Measurements from ENCODE around the gene GCK.

The GCK gene

GRCh38 chr7:44224974-44225565 lies 35.8 kb upstream of the GCK start:
- no peaks in the 10 kb centered on the region for H3K4me1 ChIP-seq (ENCODE audit: control insufficient read depth, low read depth, low read length)
- no peaks in the 10 kb centered on the region for H3K79me1 ChIP-seq (ENCODE audit: low read length)
- H3K4me2 ChIP-seq (ENCODE audit: low read length), result no peak overlapping the region
- H3K56ac ChIP-seq (ENCODE audit: low read length), result no peak overlapping the region
- no peak overlapping the region for H4K5ac ChIP-seq (ENCODE audit: low read length)
- WGBS (ENCODE audit: extremely low coverage, insufficient coverage, low lambda C conversion rate), result no CpG with 5 or more reads among the region's 10 CpGs
- no peak overlapping the region for H3K9ac ChIP-seq (ENCODE audit: low read length)
- H2BK5ac ChIP-seq (ENCODE audit: low read length), result no peak overlapping the region
- H3K36me3 ChIP-seq (ENCODE audit: control insufficient read depth, insufficient read depth, low read length), result no peaks in the 10 kb centered on the region
- no peak for DNase-seq
- no peak overlapping the region for H3K23ac ChIP-seq (ENCODE audit: low read length)
- H2AK5ac ChIP-seq (ENCODE audit: low read length), result no peak overlapping the region
- no peak overlapping the region for H3K27ac ChIP-seq (ENCODE audit: low read depth, low read length)
- no peak overlapping the region for H3K18ac ChIP-seq (ENCODE audit: low read length)
- no peak overlapping the region for H2BK120ac ChIP-seq (ENCODE audit: low read depth, low read length)
- no peaks in the 10 kb centered on the region for H3K79me2 ChIP-seq (ENCODE audit: control insufficient read depth, insufficient read depth, low read length)
- no peak overlapping the region for H4K8ac ChIP-seq (ENCODE audit: low read depth, low read length)
- no peak overlapping the region for H2BK15ac ChIP-seq (replicated peaks; ENCODE audit: low read depth)
- H3K4ac ChIP-seq (ENCODE audit: low read depth, low read length), result no peak overlapping the region
- no peak overlapping the region for H3K4me3 ChIP-seq (ENCODE audit: low read length)
- no peaks in the 10 kb centered on the region for H3K27me3 ChIP-seq (ENCODE audit: insufficient read depth, low read length, poor library complexity)

- no peak overlapping the region for H2BK120ac ChIP-seq (ENCODE audit: low read depth, low read length)
- no peaks in the 10 kb centered on the region for H3K79me2 ChIP-seq (ENCODE audit: control insufficient read depth, insufficient read depth, low read length)
- H3K56ac ChIP-seq (ENCODE audit: low read length), result no peak overlapping the region
- H3K18ac ChIP-seq (ENCODE audit: low read length), result no peak overlapping the region
- 100% methylated on average over 1 of the region's 18 CpGs for WGBS (ENCODE audit: extremely low coverage, insufficient coverage, low lambda C conversion rate)
- no peaks in the 10 kb centered on the region for H3K4me1 ChIP-seq (ENCODE audit: control insufficient read depth, low read depth, low read length)
- no peak overlapping the region for H3K27ac ChIP-seq (ENCODE audit: low read depth, low read length)
- no peaks in the 10 kb centered on the region for H3K79me1 ChIP-seq (ENCODE audit: low read length)
- H3K4ac ChIP-seq (ENCODE audit: low read depth, low read length), result no peak overlapping the region
- H2BK15ac ChIP-seq (replicated peaks; ENCODE audit: low read depth), result no peak overlapping the region
- H3K4me3 ChIP-seq (ENCODE audit: low read length), result no peak overlapping the region
- H2BK5ac ChIP-seq (ENCODE audit: low read length), result no peak overlapping the region
- H2AK5ac ChIP-seq (ENCODE audit: low read length), result no peak overlapping the region
- no peaks in the 10 kb centered on the region for H3K27me3 ChIP-seq (ENCODE audit: insufficient read depth, low read length, poor library complexity)
- DNase-seq, result no peak
- H4K8ac ChIP-seq (ENCODE audit: low read depth, low read length), result no peak overlapping the region
- H4K5ac ChIP-seq (ENCODE audit: low read length), result no peak overlapping the region
- H3K4me2 ChIP-seq (ENCODE audit: low read length), result no peak overlapping the region
- no peak overlapping the region for H3K23ac ChIP-seq (ENCODE audit: low read length)
- H3K9ac ChIP-seq (ENCODE audit: low read length), result no peak overlapping the region
- H3K36me3 ChIP-seq (ENCODE audit: control insufficient read depth, insufficient read depth, low read length), result no peaks in the 10 kb centered on the region
These were observed 35.1 kb upstream of the GCK start for GRCh38 chr7:44224080-44224973.

DNA sequence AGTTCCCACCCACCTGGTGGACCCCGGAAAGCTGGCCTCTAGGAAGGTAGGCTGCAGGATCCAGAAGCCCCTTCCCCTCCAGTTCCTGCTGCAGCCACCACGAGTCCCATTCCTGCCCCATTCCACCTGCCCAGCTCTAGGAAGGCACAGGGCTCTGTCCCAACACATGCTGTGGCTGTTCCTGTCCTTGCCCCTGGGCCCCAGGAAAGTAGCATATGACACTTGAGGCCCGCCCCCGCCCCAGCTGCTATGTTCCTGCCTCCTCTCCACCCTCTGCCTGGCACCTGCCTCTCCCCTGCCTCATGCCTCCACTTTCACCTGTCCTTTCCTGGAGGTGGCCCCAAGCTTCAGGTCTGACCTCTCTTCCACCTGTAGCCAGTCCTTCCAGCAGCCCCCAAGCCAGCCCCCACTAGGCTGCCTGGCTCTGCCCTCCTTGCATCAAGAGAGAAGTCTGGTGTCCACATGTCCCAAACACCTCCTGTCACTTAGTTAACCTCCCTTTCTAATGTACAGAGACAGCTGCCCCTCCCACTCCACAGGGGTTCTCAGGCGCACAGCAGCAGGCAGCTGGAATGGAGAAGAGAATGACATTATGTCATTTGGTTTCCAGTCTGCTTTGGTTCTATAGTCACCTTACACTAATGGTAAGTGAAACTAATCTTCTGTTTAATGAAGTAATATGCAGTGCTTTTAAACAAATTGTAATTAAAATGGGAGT lies 34.3 kb upstream of the GCK start:
- Histone ChIP-seq H3K4ac (ENCODE audit: low read depth, low read length) (no peak overlapping the region), H3K27me3 (ENCODE audit: insufficient read depth, low read length, poor library complexity) (no peaks in the 10 kb centered on the region), H3K18ac (ENCODE audit: low read length) (no peak overlapping the region), H3K23ac (ENCODE audit: low read length) (no peak overlapping the region), H3K4me2 (ENCODE audit: low read length) (no peak overlapping the region), H2AK5ac (ENCODE audit: low read length) (no peak overlapping the region), H3K56ac (ENCODE audit: low read length) (no peak overlapping the region), H3K79me1 (ENCODE audit: low read length) (no peaks in the 10 kb centered on the region), H2BK5ac (ENCODE audit: low read length) (no peak overlapping the region), H2BK120ac (ENCODE audit: low read depth, low read length) (no peak overlapping the region), H3K4me1 (ENCODE audit: control insufficient read depth, low read depth, low read length) (peaks cover 3% of the 10 kb centered on the region), H3K27ac (ENCODE audit: low read depth, low read length) (no peak overlapping the region), H3K36me3 (ENCODE audit: control insufficient read depth, insufficient read depth, low read length) (no peaks in the 10 kb centered on the region), H2BK15ac (replicated peaks; ENCODE audit: low read depth) (no peak overlapping the region), H4K8ac (ENCODE audit: low read depth, low read length) (no peak overlapping the region), H3K79me2 (ENCODE audit: control insufficient read depth, insufficient read depth, low read length) (no peaks in the 10 kb centered on the region), H3K9ac (ENCODE audit: low read length) (no peak overlapping the region), H3K4me3 (ENCODE audit: low read length) (no peak overlapping the region), H4K5ac (ENCODE audit: low read length) (no peak overlapping the region)
- WGBS (ENCODE audit: extremely low coverage, insufficient coverage, low lambda C conversion rate), result no CpG with 5 or more reads among the region's 5 CpGs
- no peak for DNase-seq

GRCh38 chr7:44222776-44223261 lies 33.6 kb upstream of the GCK start:
- no peak overlapping the region for H2AK5ac ChIP-seq (ENCODE audit: low read length)
- no peak overlapping the region for H2BK120ac ChIP-seq (ENCODE audit: low read depth, low read length)
- H3K4ac ChIP-seq (ENCODE audit: low read depth, low read length), result no peak overlapping the region
- H3K79me2 ChIP-seq (ENCODE audit: control insufficient read depth, insufficient read depth, low read length), result no peaks in the 10 kb centered on the region
- no peak overlapping the region for H3K9ac ChIP-seq (ENCODE audit: low read length)
- peaks cover 4% of the 10 kb centered on the region for H3K4me1 ChIP-seq (ENCODE audit: control insufficient read depth, low read depth, low read length)
- no peak overlapping the region for H3K4me3 ChIP-seq (ENCODE audit: low read length)
- no peak overlapping the region for H3K56ac ChIP-seq (ENCODE audit: low read length)
- no peak overlapping the region for H3K23ac ChIP-seq (ENCODE audit: low read length)
- no CpG with 5 or more reads among the region's 11 CpGs for WGBS (ENCODE audit: extremely low coverage, insufficient coverage, low lambda C conversion rate)
- no peaks in the 10 kb centered on the region for H3K79me1 ChIP-seq (ENCODE audit: low read length)
- H4K8ac ChIP-seq (ENCODE audit: low read depth, low read length), result no peak overlapping the region
- DNase-seq, result no peak
- no peaks in the 10 kb centered on the region for H3K36me3 ChIP-seq (ENCODE audit: control insufficient read depth, insufficient read depth, low read length)
- no peak overlapping the region for H2BK5ac ChIP-seq (ENCODE audit: low read length)
- no peak overlapping the region for H2BK15ac ChIP-seq (replicated peaks; ENCODE audit: low read depth)
- H3K18ac ChIP-seq (ENCODE audit: low read length), result no peak overlapping the region
- H3K4me2 ChIP-seq (ENCODE audit: low read length), result no peak overlapping the region
- no peak overlapping the region for H4K5ac ChIP-seq (ENCODE audit: low read length)
- no peaks in the 10 kb centered on the region for H3K27me3 ChIP-seq (ENCODE audit: insufficient read depth, low read length, poor library complexity)
- no peak overlapping the region for H3K27ac ChIP-seq (ENCODE audit: low read depth, low read length)

DNA sequence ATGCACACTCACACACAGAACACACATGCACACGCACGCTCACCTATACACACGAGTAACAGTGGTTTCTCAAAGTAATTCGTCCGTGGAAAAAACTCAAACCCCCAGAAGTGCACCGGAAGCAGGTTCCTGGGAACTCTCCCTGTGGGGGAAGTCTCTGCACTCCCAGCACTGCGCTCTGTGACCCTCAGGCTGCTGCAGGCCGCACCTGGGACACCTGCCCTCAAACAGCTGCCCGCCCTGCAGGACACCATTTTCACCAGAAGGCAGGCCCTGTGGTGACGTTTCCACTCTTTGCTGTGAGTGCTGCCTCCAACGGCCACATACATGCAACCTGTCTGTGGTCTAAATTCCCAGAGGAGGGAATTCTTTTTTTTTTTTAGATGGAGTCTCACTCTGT lies 32.8 kb upstream of the GCK start:
- Histone ChIP-seq H3K4me1 (ENCODE audit: control insufficient read depth, low read depth, low read length) (peaks cover 4% of the 10 kb centered on the region), H3K4me2 (ENCODE audit: low read length) (no peak overlapping the region), H3K23ac (ENCODE audit: low read length) (no peak overlapping the region), H2BK5ac (ENCODE audit: low read length) (no peak overlapping the region), H3K4ac (ENCODE audit: low read depth, low read length) (no peak overlapping the region), H2AK5ac (ENCODE audit: low read length) (no peak overlapping the region), H3K27ac (ENCODE audit: low read depth, low read length) (no peak overlapping the region), H2BK15ac (replicated peaks; ENCODE audit: low read depth) (no peak overlapping the region), H3K4me3 (ENCODE audit: low read length) (no peak overlapping the region), H3K18ac (ENCODE audit: low read length) (no peak overlapping the region), H2BK120ac (ENCODE audit: low read depth, low read length) (no peak overlapping the region), H3K27me3 (ENCODE audit: insufficient read depth, low read length, poor library complexity) (no peaks in the 10 kb centered on the region), H3K79me2 (ENCODE audit: control insufficient read depth, insufficient read depth, low read length) (no peaks in the 10 kb centered on the region), H4K8ac (ENCODE audit: low read depth, low read length) (no peak overlapping the region), H3K9ac (ENCODE audit: low read length) (no peak overlapping the region), H3K56ac (ENCODE audit: low read length) (no peak overlapping the region), H3K36me3 (ENCODE audit: control insufficient read depth, insufficient read depth, low read length) (no peaks in the 10 kb centered on the region), H3K79me1 (ENCODE audit: low read length) (no peaks in the 10 kb centered on the region), H4K5ac (ENCODE audit: low read length) (no peak overlapping the region)
- no CpG with 5 or more reads among the region's 11 CpGs for WGBS (ENCODE audit: extremely low coverage, insufficient coverage, low lambda C conversion rate)
- DNase-seq, result no peak

All from mesendoderm (in vitro differentiated cells).